Choroid plexus epithelial cell (primary cell): ENCODE results near the gene SELENOS.

Experiments
- DNase-seq: peaks from one replicate; pipeline ENCODE4 v3.0.0-alpha.2; 2010; ENCODE audit warnings: low read depth
- H3K4me3 ChIP-seq: 2 replicates; pipeline ENCODE4 v1.5.1; 2011; ENCODE audit warnings: low read depth, mild to moderate bottlenecking, control low read depth, low read length, moderate library complexity
- TF ChIP-seq, protein P1 (sequence below): conservative IDR thresholded peaks from 2 replicates; pipeline ENCODE4 v1.5.1; 2011; ENCODE audit warnings: low read depth, mild to moderate bottlenecking, control low read depth, inconsistent platforms, low read length, moderate library complexity

Gene SELENOS, protein sequence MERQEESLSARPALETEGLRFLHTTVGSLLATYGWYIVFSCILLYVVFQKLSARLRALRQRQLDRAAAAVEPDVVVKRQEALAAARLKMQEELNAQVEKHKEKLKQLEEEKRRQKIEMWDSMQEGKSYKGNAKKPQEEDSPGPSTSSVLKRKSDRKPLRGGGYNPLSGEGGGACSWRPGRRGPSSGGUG

DNA sequence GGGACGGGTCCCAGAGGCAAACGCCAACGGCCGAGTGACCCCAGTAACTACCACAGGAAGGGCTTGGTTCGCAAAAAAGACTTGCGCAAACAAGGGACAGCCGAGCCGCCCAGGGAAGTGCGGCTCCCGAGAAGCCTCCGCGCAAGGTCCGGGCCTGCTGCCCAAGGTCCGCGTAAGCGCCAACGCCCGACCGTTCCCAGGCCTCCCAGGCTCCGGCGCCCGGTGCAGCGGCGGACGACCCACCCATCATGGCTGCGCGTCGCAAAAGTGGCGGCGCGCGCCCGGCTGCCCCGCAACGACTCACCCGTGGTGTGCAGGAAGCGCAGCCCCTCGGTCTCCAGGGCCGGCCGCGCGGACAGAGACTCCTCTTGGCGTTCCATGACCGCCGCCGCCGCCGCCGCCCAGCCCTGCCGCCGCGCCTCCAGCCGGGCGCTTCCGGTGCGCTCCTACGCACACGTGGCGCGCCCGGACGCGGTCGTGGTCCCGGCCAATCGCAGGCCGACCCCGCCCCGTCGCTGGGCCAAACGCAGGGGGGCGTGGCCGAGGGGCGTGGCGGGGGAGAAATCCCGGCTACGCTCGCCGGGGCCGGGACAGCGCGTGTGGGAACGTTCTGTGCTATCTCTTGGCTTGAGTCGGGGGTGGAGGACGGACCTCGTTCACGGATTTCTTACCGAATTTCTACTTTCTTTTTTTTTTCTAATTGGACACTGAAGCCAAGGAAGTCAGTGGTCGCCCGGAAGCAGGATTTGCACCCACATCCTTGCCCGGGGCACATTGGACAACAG lies at the start of gene SELENOS:
Gene SELENOS, minus strand, starts transcription at position 448 of the 785 bp plus-strand sequence. Its CDS starts 68 bp downstream, at position 380.
- H3K4me3 ChIP-seq = peak within 1 kb of the TSS; percentile 89
- TF ChIP-seq, protein P1, sequence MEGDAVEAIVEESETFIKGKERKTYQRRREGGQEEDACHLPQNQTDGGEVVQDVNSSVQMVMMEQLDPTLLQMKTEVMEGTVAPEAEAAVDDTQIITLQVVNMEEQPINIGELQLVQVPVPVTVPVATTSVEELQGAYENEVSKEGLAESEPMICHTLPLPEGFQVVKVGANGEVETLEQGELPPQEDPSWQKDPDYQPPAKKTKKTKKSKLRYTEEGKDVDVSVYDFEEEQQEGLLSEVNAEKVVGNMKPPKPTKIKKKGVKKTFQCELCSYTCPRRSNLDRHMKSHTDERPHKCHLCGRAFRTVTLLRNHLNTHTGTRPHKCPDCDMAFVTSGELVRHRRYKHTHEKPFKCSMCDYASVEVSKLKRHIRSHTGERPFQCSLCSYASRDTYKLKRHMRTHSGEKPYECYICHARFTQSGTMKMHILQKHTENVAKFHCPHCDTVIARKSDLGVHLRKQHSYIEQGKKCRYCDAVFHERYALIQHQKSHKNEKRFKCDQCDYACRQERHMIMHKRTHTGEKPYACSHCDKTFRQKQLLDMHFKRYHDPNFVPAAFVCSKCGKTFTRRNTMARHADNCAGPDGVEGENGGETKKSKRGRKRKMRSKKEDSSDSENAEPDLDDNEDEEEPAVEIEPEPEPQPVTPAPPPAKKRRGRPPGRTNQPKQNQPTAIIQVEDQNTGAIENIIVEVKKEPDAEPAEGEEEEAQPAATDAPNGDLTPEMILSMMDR = no peak
- DNase-seq = peak; percentile 92

DNA sequence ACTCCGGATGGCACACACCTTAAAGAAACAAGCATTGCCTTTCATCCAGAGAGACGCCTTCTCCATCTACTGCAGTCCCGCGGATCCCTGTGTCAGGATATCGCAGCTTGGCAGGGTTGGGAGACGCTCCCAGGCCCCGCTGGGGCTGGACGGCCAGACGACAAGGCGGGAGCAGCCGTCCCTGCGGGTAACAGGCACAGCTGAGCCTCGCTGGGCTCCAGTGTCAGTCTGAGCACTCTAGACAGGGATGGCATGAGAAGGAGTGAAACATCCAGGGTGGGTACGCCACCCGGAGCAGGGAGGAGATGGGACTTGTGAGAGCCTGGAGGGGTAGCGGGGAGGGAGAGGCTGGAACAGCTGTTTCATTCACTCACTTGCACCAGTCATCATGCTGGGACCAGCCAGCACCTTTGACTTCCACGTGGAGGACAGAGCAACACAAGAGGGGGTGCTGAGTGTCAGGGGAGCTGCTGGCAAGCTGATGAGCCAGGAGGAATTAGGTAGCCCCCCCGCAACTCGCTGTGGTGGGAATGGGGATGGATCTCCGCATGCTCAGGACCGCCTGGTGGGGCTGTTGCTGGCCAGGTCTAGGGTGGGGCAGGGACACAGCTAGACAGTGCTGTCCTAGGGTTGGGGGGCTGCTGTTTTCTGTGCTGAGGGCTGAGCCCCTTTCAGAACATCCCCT lies 49.3 kb upstream of the SELENOS start:
- TF ChIP-seq, protein P1 = no peak
- no peak overlapping the region for H3K4me3 ChIP-seq
- no peak for DNase-seq

DNA sequence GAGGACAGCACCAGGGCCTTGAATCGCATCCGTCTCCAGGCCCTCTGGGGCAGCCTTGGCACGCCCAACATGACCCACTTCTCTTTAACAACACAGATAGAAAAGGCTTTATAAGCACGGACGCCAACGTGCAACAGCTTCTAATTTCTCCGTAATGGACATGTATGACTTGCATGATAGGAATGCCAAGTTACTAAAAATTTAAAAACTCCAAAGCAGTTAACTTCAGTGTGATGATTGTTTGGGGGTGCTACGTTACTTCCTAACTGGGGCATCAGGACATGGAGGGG lies 48.7 kb upstream of the SELENOS start:
- TF ChIP-seq, protein P1 = no peak
- no peak overlapping the region for H3K4me3 ChIP-seq
- no peak for DNase-seq

DNA sequence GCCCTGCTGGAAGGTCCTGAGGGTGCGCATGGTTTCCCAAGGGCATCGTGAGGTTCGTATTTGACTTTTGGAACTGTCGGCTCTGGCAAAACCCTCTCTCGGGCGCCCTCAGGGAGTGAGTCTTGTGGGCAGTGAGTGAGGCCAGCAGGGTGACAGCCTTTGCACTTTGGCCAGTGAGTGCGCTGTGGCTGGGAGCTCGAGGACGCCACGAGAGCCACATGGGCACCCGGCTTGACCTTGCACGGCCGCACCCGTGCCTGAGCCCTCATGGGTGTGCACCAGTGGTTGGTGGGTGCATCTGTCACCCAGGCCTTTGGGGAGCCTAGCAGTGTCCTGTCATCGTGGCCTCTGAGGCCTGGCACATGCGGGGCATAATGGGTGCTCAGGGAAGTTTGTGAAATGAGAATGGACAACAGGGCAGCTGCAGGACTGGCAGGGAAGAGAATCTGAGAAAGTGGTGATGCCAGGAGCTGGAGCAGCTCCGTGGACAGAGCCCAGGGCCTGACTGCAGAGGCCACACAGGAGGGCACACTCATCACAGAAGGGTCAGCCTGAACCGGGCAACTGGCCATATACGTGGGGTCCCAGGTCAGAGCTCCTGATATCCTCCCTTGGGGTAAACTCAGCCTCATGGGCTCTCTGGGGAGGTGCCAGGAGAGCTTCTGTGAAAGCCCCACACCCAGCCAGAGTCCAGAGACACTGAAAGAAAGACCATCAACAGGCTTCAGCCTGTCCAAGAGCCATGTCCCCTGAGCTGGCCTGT lies 48.2 kb upstream of the SELENOS start:
- no peak for DNase-seq
- no peak overlapping the region for H3K4me3 ChIP-seq
- TF ChIP-seq, protein P1 = no peak

DNA sequence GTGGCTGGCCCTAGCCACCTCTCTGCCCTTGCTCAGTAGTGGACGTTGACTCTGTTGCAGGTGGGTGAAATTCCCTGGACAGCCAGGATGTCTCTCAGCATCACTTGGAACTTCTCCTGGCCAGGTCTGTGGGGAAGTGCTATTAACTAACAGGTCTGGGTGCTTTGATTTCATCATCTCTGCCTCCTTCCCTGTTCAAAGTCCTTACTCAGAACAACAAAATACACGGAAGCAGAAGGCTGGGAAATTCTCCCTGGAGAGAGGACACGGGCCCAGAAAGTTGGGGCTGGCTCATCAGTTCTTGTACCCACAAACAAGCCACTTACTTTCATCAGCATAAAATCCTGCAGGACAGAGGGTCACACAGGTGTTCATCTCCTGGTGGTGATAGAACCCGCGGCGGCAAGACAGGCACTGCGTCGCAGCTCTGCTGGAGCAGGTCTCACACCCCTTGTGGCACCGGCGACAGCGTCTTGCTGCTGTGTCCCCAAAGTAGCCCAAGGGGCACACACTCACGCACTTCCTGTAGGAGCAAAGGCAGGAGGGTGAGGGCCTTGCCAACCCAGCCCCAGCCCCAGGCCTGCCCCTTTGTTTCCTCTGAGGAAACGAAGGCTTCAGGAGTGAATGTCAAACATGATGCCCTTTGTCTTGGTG lies 47.4 kb upstream of the SELENOS start:
- no peak for DNase-seq
- H3K4me3 ChIP-seq = no peak overlapping the region
- TF ChIP-seq, protein P1 = no peak

DNA sequence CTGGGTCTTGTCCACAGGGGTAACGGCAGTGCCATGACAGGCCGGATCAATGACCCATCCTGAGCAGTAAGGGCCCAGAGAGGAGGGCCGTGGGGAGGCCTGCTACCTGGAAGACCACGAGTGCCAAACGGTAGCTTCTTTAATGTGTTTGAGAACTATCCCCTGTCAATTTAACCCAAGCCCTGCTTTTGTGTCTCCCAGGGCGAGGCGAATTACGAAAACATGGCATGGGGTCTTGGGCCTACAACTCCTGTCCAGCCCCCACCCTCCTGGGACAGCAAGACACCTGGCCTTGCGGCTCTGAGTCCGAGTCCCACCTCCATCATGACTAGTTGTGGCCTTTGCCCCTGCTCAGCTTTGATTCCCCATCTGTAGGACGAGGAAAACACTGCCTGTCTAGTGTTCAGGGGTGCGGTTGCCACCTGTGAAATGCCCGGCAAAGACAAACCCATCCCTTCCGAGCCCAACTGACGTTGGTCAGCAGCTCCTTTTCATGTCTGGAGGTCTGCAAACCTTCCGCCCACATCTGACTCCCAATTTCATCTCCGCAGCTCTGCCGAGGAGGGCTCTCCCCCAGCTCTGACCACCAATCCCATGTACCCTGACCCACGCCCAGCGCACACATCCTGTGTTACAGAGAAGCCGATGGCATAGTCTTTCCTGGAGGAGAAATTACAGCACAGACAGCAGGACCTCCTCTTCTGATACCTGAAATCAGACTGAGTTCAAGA lies 46.7 kb upstream of the SELENOS start:
- no peak for DNase-seq
- TF ChIP-seq, protein P1 = no peak
- H3K4me3 ChIP-seq = no peak overlapping the region
